Neural progenitor cell (in vitro differentiated cells): ENCODE data around the gene MYO15A. TPM values are rescaled to one million over a fixed set of nuclear protein-coding genes. Genes with fewer than 3 reads are reported as not detected.

Source experiments
- DNase-seq: peaks from one replicate; pipeline ENCODE4 v3.0.0-alpha.2; 2016; ENCODE audit warnings: low spot score
- H2AFZ ChIP-seq: fragments of 200-600 bp; sonication (generic); replicated peaks from 2 replicates; pipeline ENCODE4 v1.6.1; 2016; ENCODE audit warnings: antibody characterized with exemption
- H3F3A ChIP-seq: fragments of 200-600 bp; sonication (generic); 2 replicates; pipeline ENCODE4 v1.6.1; 2016; ENCODE audit warnings: antibody characterized with exemption, low read depth
- H3K27ac ChIP-seq: fragments of 200-600 bp; sonication (generic); 2 replicates; pipeline ENCODE4 v1.5.1; 2016; ENCODE audit warnings: mild to moderate bottlenecking
- H3K27me3 ChIP-seq: fragments of 200-600 bp; sonication (generic); 2 replicates; pipeline ENCODE4 v1.6.1; 2016; ENCODE audit warnings: mild to moderate bottlenecking, moderate library complexity
- H3K36me3 ChIP-seq: fragments of 200-600 bp; sonication (generic); 2 replicates; pipeline ENCODE4 v1.5.1; 2016
- H3K4me1 ChIP-seq: fragments of 200-600 bp; sonication (generic); 2 replicates; pipeline ENCODE4 v1.6.1; 2016; ENCODE audit warnings: mixed run types
- H3K4me2 ChIP-seq: fragments of 200-600 bp; sonication (generic); 2 replicates; pipeline ENCODE4 v1.6.1; 2016
- H3K4me3 ChIP-seq: fragments of 200-600 bp; sonication (generic); 2 replicates; pipeline ENCODE4 v1.5.1; 2016
- H3K79me2 ChIP-seq: fragments of 200-600 bp; sonication (generic); 2 replicates; pipeline ENCODE4 v1.6.1; 2016; ENCODE audit warnings: low read depth
- H3K9ac ChIP-seq: fragments of 200-600 bp; sonication (generic); 2 replicates; pipeline ENCODE4 v1.6.1; 2016
- H3K9me3 ChIP-seq: fragments of 200-600 bp; sonication (generic); 2 replicates; pipeline ENCODE4 v1.5.1; 2016; ENCODE audit warnings: low read depth
- H4K20me1 ChIP-seq: fragments of 200-600 bp; sonication (generic); 2 replicates; pipeline ENCODE4 v1.6.1; 2016; ENCODE audit warnings: low read depth
- H3K27ac Mint-ChIP-seq: 3 replicates; pipeline ENCODE4 v1.8.0; 2021; ENCODE audit warnings: mixed read lengths
- H3K27me3 Mint-ChIP-seq: 2 replicates; pipeline ENCODE4 v1.8.0; 2022; ENCODE audit warnings: low read depth, mild to moderate bottlenecking, inconsistent platforms, moderate library complexity, mixed read lengths; ENCODE audit not compliant: insufficient read depth
- H3K36me3 Mint-ChIP-seq: 3 replicates; pipeline ENCODE4 v1.8.0; 2021; ENCODE audit warnings: mixed read lengths
- H3K4me1 Mint-ChIP-seq: 3 replicates; pipeline ENCODE4 v1.8.0; 2021; ENCODE audit warnings: mixed read lengths
- H3K4me3 Mint-ChIP-seq: 3 replicates; pipeline ENCODE4 v1.8.0; 2021; ENCODE audit warnings: mild to moderate bottlenecking, moderate library complexity, mixed read lengths
- H3K9me3 Mint-ChIP-seq: 3 replicates; pipeline ENCODE4 v1.8.0; 2020; ENCODE audit warnings: mixed read lengths
- CTCF ChIP-seq: fragments of 200-600 bp; sonication (generic); IDR thresholded peaks from 2 replicates; pipeline ENCODE4 v1.5.1; 2017; ENCODE audit warnings: antibody characterized with exemption, mild to moderate bottlenecking
- EZH2 ChIP-seq: fragments of 200-600 bp; sonication (generic); IDR thresholded peaks from 2 replicates; pipeline ENCODE4 v1.6.1; 2017; ENCODE audit warnings: antibody characterized with exemption, mild to moderate bottlenecking, moderate library complexity
- EZH2phosphoT487 ChIP-seq: fragments of 200-600 bp; sonication (generic); IDR thresholded peaks from 2 replicates; pipeline ENCODE4 v1.6.1; 2017; ENCODE audit warnings: antibody characterized with exemption
- total RNA-seq: library from RNA; depleted of rRNA; stranded (reverse); fragments of >200 nt; gene quantifications from 2 replicates; pipeline ENCODE4 v1.2.3, GENCODE V29; 2015; ENCODE audit warnings: low replicate concordance

MYO15A gene
- total RNA-seq, 1 donor from 2014 or later = 1.2 TPM

GRCh38 chr17:18173740-18174139 lies 65.2 kb downstream of the MYO15A start:
- H3K27me3 Mint-ChIP-seq = peaks cover 7% of the 10 kb centered on the region
- no peak overlapping the region for H3K4me3 Mint-ChIP-seq

GRCh38 chr17:18176176-18176575 lies 67.6 kb downstream of the MYO15A start:
- TF ChIP-seq EZH2phosphoT487 (no peak), EZH2 (no peak), CTCF (no peak)
- H3K4me3 Mint-ChIP-seq = peak overlapping the region; percentile 49
- no peaks in the 10 kb centered on the region for H3K27me3 ChIP-seq
- H3K4me3 ChIP-seq = no peak overlapping the region
- H4K20me1 ChIP-seq = no peaks in the 10 kb centered on the region
- H3K79me2 ChIP-seq = no peaks in the 10 kb centered on the region
- H3K4me1 Mint-ChIP-seq = peaks cover 49% of the 10 kb centered on the region
- no peaks in the 10 kb centered on the region for H3K9me3 Mint-ChIP-seq
- H3K27ac ChIP-seq = peak overlapping the region; percentile 20
- H3K27ac Mint-ChIP-seq = peak overlapping the region; percentile 76
- H3K27me3 Mint-ChIP-seq = peaks cover 1% of the 10 kb centered on the region
- no peaks in the 10 kb centered on the region for H3K9me3 ChIP-seq
- peak overlapping the region; percentile 57 for H2AFZ ChIP-seq
- H3K36me3 ChIP-seq = no peaks in the 10 kb centered on the region
- no peak overlapping the region for H3K4me2 ChIP-seq
- H3K4me1 ChIP-seq = peaks cover 26% of the 10 kb centered on the region
- no peak for DNase-seq
- H3F3A ChIP-seq = peaks cover 14% of the 10 kb centered on the region
- no peak overlapping the region for H3K9ac ChIP-seq
- H3K36me3 Mint-ChIP-seq = no peaks in the 10 kb centered on the region

More at GRCh38 chr17:18173740-18174139, 65.2 kb downstream of the MYO15A start:
- Histone ChIP-seq H2AFZ (no peak overlapping the region), H3K9ac (no peak overlapping the region), H3F3A (peaks cover 14% of the 10 kb centered on the region), H3K4me3 (no peak overlapping the region), H3K36me3 (no peaks in the 10 kb centered on the region), H4K20me1 (no peaks in the 10 kb centered on the region), H3K27me3 (no peaks in the 10 kb centered on the region), H3K4me1 (peaks cover 15% of the 10 kb centered on the region), H3K9me3 (no peaks in the 10 kb centered on the region), H3K79me2 (no peaks in the 10 kb centered on the region), H3K27ac (no peak overlapping the region), H3K4me2 (no peak overlapping the region)
- no peaks in the 10 kb centered on the region for H3K36me3 Mint-ChIP-seq
- DNase-seq = no peak
- no peaks in the 10 kb centered on the region for H3K9me3 Mint-ChIP-seq
- TF ChIP-seq CTCF (no peak), EZH2phosphoT487 (no peak), EZH2 (no peak)
- H3K4me1 Mint-ChIP-seq = peaks cover 28% of the 10 kb centered on the region
- H3K27ac Mint-ChIP-seq = peak overlapping the region; percentile 47

- Histone ChIP-seq H3K79me2 (no peaks in the 10 kb centered on the region), H2AFZ (no peak overlapping the region), H3F3A (peaks cover 18% of the 10 kb centered on the region), H3K9ac (no peak overlapping the region), H3K27ac (no peak overlapping the region), H3K4me1 (peaks cover 27% of the 10 kb centered on the region), H4K20me1 (no peaks in the 10 kb centered on the region), H3K27me3 (no peaks in the 10 kb centered on the region), H3K4me3 (no peak overlapping the region), H3K4me2 (no peak overlapping the region), H3K36me3 (no peaks in the 10 kb centered on the region), H3K9me3 (no peaks in the 10 kb centered on the region)
- peak overlapping the region; percentile 87 for H3K27ac Mint-ChIP-seq
- no peaks in the 10 kb centered on the region for H3K36me3 Mint-ChIP-seq
- no peak for TF ChIP-seq EZH2
- no peak for TF ChIP-seq CTCF
- no peak for TF ChIP-seq EZH2phosphoT487
- H3K4me3 Mint-ChIP-seq = peak overlapping the region; percentile 62
- no peaks in the 10 kb centered on the region for H3K27me3 Mint-ChIP-seq
- DNase-seq = no peak
- H3K9me3 Mint-ChIP-seq = no peaks in the 10 kb centered on the region
- peaks cover 59% of the 10 kb centered on the region for H3K4me1 Mint-ChIP-seq
These were observed 68.6 kb downstream of the MYO15A start for GRCh38 chr17:18177133-18177532.
